ENCODE data around the gene PHF1. TPM values are rescaled to one million over a fixed set of nuclear protein-coding genes. Genes with fewer than 3 reads are reported as not detected.

PHF1 gene
- total and polyA plus RNA-seq, 2 of the 13 experiments (the other 11 are each of a cell fraction or from before 2014, with no cell fraction given) = 25.4 to 61.9 TPM

GRCh38 chr6:33417903-33418689 is 7.3 kb downstream of the PHF1 start, which contains the start of gene CUTA (continued):
- TF ChIP-seq PRDM15 (CRISPR knock-in tag; IDR thresholded peaks at IDR 0.05) (no peak), PAXIP1 (CRISPR knock-in tag; conservative IDR thresholded peaks at IDR 0.05) (peak; percentile 67), ZNF556 (CRISPR knock-in tag; IDR thresholded peaks at IDR 0.05; ENCODE audit: borderline replicate concordance) (peak; percentile 77; the same call in 1 of the 2 replicates), ZNF639 (CRISPR knock-in tag; conservative IDR thresholded peaks at IDR 0.05) (peak; percentile 74), RAD21 (CRISPR knock-in tag; IDR thresholded peaks at IDR 0.05) (no peak), ZNF3 (CRISPR knock-in tag; IDR thresholded peaks at IDR 0.05) (no peak), CC2D1A (CRISPR knock-in tag; IDR thresholded peaks at IDR 0.05) (no peak), ZXDC (CRISPR knock-in tag; IDR thresholded peaks at IDR 0.05) (peak; percentile 92), ZNF691 (CRISPR knock-in tag; IDR thresholded peaks at IDR 0.05; ENCODE audit: borderline replicate concordance, low read depth) (0 out of 2 replicates have a peak, but pooled peaks have one; percentile 15), ZBTB7B (CRISPR knock-in tag; IDR thresholded peaks at IDR 0.05) (peak; percentile 77; the same call in 1 of the 2 replicates), TRAFD1 (CRISPR knock-in tag; IDR thresholded peaks at IDR 0.05; ENCODE audit: borderline replicate concordance) (no peak), ZFY (CRISPR knock-in tag; IDR thresholded peaks at IDR 0.05) (peak; percentile 92), CENPX (CRISPR knock-in tag; IDR thresholded peaks at IDR 0.05) (no peak)
